ENCODE data around the gene FAM222A.

DNA sequence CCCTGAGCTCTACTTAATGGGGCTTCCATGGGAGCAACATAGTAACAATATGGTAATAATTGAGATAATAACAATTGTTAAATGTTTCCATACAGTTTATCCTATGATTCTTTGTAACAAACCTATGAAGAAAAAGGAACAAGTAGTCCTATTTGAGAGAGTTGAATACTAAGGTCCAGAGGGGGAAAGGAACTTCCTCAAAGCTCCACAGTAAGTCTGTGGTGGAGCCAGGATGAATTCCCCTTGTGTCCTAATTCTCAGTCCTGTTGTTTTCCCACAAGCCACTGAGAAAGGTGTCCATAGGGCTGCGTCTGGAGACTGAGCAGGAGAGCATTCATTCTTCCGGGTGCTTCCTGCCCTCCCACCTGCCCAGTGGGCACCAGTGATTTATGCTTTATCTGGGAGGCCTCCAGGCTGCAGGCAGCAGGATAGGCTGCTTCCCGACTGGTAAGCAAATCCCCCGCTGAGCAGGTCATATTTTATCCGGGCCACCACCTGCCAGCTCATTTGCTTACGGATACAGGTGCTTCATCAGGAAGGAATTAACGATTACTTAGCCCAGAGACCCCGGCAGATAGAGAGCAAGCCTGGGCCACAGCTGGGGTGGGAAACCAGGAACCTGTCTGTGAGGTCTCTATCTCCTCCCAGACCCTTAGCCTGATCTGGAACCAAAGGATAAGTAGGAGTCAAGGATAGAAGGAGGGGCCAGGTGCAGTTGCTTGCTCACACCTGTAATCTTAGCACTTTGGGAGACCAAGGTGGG is 33.9 kb upstream of the FAM222A start:
- TF ChIP-seq, protein P1, sequence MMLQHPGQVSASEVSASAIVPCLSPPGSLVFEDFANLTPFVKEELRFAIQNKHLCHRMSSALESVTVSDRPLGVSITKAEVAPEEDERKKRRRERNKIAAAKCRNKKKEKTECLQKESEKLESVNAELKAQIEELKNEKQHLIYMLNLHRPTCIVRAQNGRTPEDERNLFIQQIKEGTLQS (IDR thresholded peaks at IDR 0.05; ENCODE audit: insufficient read depth, low read depth, low read length), result no peak
- TF ChIP-seq EP300 (IDR thresholded peaks at IDR 0.05; ENCODE audit: borderline replicate concordance in 1 of 2, low read depth in 2 of 2, low read length in 2 of 2) (no peak), SUZ12 (IDR thresholded peaks at IDR 0.05; ENCODE audit: low read length) (no peak), EZH2 (IDR thresholded peaks at IDR 0.05; ENCODE audit: low read depth, low read length, severe bottlenecking) (no peak), JUN (IDR thresholded peaks at IDR 0.05; ENCODE audit: low read depth, low read length) (no peak), BACH1 (IDR thresholded peaks at IDR 0.05; ENCODE audit: low read length) (no peak), BRCA1 (IDR thresholded peaks at IDR 0.05; ENCODE audit: low read depth, low read length) (no peak), SP1 (IDR thresholded peaks at IDR 0.05; ENCODE audit: low read depth, low read length) (no peak), BCL11A (IDR thresholded peaks at IDR 0.05; ENCODE audit: low read depth in 2 of 2, low read length in 2 of 2) (no peak)
- TF ChIP-seq, protein P2, sequence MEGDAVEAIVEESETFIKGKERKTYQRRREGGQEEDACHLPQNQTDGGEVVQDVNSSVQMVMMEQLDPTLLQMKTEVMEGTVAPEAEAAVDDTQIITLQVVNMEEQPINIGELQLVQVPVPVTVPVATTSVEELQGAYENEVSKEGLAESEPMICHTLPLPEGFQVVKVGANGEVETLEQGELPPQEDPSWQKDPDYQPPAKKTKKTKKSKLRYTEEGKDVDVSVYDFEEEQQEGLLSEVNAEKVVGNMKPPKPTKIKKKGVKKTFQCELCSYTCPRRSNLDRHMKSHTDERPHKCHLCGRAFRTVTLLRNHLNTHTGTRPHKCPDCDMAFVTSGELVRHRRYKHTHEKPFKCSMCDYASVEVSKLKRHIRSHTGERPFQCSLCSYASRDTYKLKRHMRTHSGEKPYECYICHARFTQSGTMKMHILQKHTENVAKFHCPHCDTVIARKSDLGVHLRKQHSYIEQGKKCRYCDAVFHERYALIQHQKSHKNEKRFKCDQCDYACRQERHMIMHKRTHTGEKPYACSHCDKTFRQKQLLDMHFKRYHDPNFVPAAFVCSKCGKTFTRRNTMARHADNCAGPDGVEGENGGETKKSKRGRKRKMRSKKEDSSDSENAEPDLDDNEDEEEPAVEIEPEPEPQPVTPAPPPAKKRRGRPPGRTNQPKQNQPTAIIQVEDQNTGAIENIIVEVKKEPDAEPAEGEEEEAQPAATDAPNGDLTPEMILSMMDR (IDR thresholded peaks at IDR 0.05; ENCODE audit: control extremely low read depth in 1 of 3, insufficient read depth in 1 of 3, low read depth in 1 of 3, low read length in 3 of 3), result no peak
